Activated T-helper 1 cell treated with anti-CD3 and anti-CD28 coated beads, Interleukin-2, amount 50 U/mL, for 16 hours (primary cell): Measurements from ENCODE around the gene MSI2.
"Not testable (repeated sequence)": the region's sequence is repeated elsewhere in the genome, so short reads cannot be mapped to it uniquely, and the experiment has no call there.

ENCODE experiments used
- DNase-seq, 2 donors: peaks; one replicate each; pipeline ENCODE4 v3.0.0-alpha.2; 2020; ENCODE audit warnings: low read depth in 1 of 2, low spot score in 1 of 2

Gene MSI2

GRCh38 chr17:57494443-57494842 lies 238.1 kb downstream of the MSI2 start:
- no peak for DNase-seq

GRCh38 chr17:57495771-57496170 lies 239.4 kb downstream of the MSI2 start:
- DNase-seq: no peak

- no peak for DNase-seq
Observed at GRCh38 chr17:57496382-57496781, 240.1 kb downstream of the MSI2 start.

- DNase-seq: no peak
Observed at GRCh38 chr17:57498443-57498842, 242.1 kb downstream of the MSI2 start.

- not testable (repeated sequence) for DNase-seq
Observed at GRCh38 chr17:57499221-57499620, 242.9 kb downstream of the MSI2 start.

GRCh38 chr17:57499648-57500049 lies 243.3 kb downstream of the MSI2 start:
- no peak for DNase-seq

GRCh38 chr17:57501016-57501415 lies 244.7 kb downstream of the MSI2 start:
- DNase-seq: no peak

- no peak for DNase-seq
Observed at GRCh38 chr17:57502022-57502421, 245.7 kb downstream of the MSI2 start.

- no peak for DNase-seq
Observed at GRCh38 chr17:57502811-57503241, 246.5 kb downstream of the MSI2 start.

GRCh38 chr17:57504208-57504607 lies 247.9 kb downstream of the MSI2 start:
- DNase-seq: no peak

- DNase-seq: no peak
Observed at GRCh38 chr17:57505841-57506773, 249.8 kb downstream of the MSI2 start.

- DNase-seq: no peak
Observed at GRCh38 chr17:57506774-57507127, 250.4 kb downstream of the MSI2 start.

- DNase-seq: no peak
Observed at GRCh38 chr17:57507828-57508227, 251.5 kb downstream of the MSI2 start.

GRCh38 chr17:57508671-57509070 lies 252.3 kb downstream of the MSI2 start:
- DNase-seq: no peak

GRCh38 chr17:57511475-57512123 lies 255.3 kb downstream of the MSI2 start:
- no peak for DNase-seq

GRCh38 chr17:57512258-57512657 lies 255.9 kb downstream of the MSI2 start:
- no peak for DNase-seq

GRCh38 chr17:57512691-57513090 lies 256.4 kb downstream of the MSI2 start:
- DNase-seq: no peak

- DNase-seq: no peak
Observed at GRCh38 chr17:57513569-57513968, 257.2 kb downstream of the MSI2 start.

- no peak for DNase-seq
Observed at GRCh38 chr17:57514614-57515013, 258.3 kb downstream of the MSI2 start.

- no peak for DNase-seq
Observed at GRCh38 chr17:57515662-57516211, 259.4 kb downstream of the MSI2 start.

- no peak for DNase-seq
Observed at GRCh38 chr17:57516290-57517230, 260.2 kb downstream of the MSI2 start.
